GM23338 (cell line): ENCODE measurements around the gene CACNA1D.

Source experiments
- CREB1 ChIP-seq: fragments of 250-450 bp; sonication (Bioruptor Pico); IDR thresholded peaks from 2 replicates; pipeline ENCODE4 v1.5.0; 2020; ENCODE audit warnings: low read depth, mild to moderate bottlenecking, moderate library complexity
- EZH2 ChIP-seq: fragments of 200-600 bp; sonication (generic); IDR thresholded peaks from one replicate; pipeline ENCODE4 v1.8.0; 2017; ENCODE audit warnings: antibody characterized with exemption, mild to moderate bottlenecking, low read depth; ENCODE audit not compliant: unreplicated experiment
- EZH2phosphoT487 ChIP-seq: fragments of 200-600 bp; sonication (generic); IDR thresholded peaks from one replicate; pipeline ENCODE4 v1.8.1; 2018; ENCODE audit warnings: antibody characterized with exemption; ENCODE audit not compliant: unreplicated experiment
- JUNB ChIP-seq: IDR thresholded peaks from one replicate; pipeline ENCODE4 v1.6.1; 2016; ENCODE audit warnings: antibody characterized with exemption; ENCODE audit not compliant: unreplicated experiment
- NANOG ChIP-seq: IDR thresholded peaks from 2 replicates; pipeline ENCODE4 v1.6.1; 2016; ENCODE audit warnings: antibody characterized with exemption, borderline replicate concordance
- POLR2AphosphoS5 ChIP-seq: IDR thresholded peaks from 2 replicates; pipeline ENCODE4 v1.6.1; 2016; ENCODE audit warnings: antibody characterized with exemption, low read depth
- STAT1 ChIP-seq: IDR thresholded peaks from one replicate; pipeline ENCODE4 v1.6.1; 2016; ENCODE audit warnings: antibody characterized with exemption; ENCODE audit not compliant: unreplicated experiment
- ZNF114 ChIP-seq: fragments of 250-450 bp; sonication (Bioruptor Pico); IDR thresholded peaks from 2 replicates; pipeline ENCODE4 v1.5.0; 2020; ENCODE audit warnings: mild to moderate bottlenecking, moderate library complexity
- ZNF331 ChIP-seq: fragments of 250-450 bp; sonication (Bioruptor Pico); IDR thresholded peaks from 2 replicates; pipeline ENCODE4 v1.5.0; 2020; ENCODE audit warnings: low read depth, mild to moderate bottlenecking, moderate library complexity
- TF ChIP-seq, protein P1 (sequence below): IDR thresholded peaks from 2 replicates; pipeline ENCODE4 v1.6.1; 2016; ENCODE audit warnings: antibody characterized with exemption
- TF ChIP-seq, protein P2 (sequence below), 2 experiments: fragments of 200-600 bp in 1 of 2; sonication (generic) in 1 of 2; conservative IDR thresholded peaks; 2 replicates each; pipeline versions ENCODE4 v1.5.1 to v1.6.1; 2016 to 2017; ENCODE audit warnings: antibody characterized with exemption in 2 of 2, low read depth in 2 of 2, mild to moderate bottlenecking in 2 of 2, moderate library complexity in 1 of 2
- TF ChIP-seq, protein P3 (sequence below): IDR thresholded peaks from one replicate; pipeline ENCODE4 v1.6.1; 2018; ENCODE audit warnings: antibody characterized with exemption; ENCODE audit not compliant: unreplicated experiment
- TF ChIP-seq, protein P4 (sequence below): fragments of 250-450 bp; sonication (Bioruptor Pico); IDR thresholded peaks from 2 replicates; pipeline ENCODE4 v1.5.0; 2020; ENCODE audit warnings: mild to moderate bottlenecking, moderate library complexity

DNA sequence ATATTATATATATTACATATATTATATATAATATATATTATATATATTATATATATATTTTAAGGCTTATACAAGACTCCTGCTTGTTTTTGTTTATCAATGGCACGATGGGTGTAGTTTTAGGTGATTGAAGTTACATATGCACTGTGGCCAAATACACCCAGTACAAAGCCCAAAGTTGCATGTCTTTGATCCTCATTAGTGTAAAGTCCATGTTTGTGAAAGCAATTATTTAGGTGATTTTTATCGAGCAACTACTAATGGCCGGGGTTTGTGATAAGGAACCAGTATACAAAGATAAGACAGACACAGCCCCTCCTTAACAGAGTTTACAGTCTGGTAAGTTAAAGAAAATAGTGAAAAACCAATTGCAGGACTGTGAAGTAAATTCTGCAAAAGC is 197.5 kb downstream of the CACNA1D start:
- TF ChIP-seq EZH2phosphoT487 (no peak), JUNB (no peak), POLR2AphosphoS5 (no peak), EZH2 (no peak), STAT1 (no peak), CREB1 (CRISPR knock-in tag) (no peak), ZNF114 (CRISPR knock-in tag) (no peak), NANOG (no peak), ZNF331 (CRISPR knock-in tag) (no peak)
- TF ChIP-seq, protein P1, sequence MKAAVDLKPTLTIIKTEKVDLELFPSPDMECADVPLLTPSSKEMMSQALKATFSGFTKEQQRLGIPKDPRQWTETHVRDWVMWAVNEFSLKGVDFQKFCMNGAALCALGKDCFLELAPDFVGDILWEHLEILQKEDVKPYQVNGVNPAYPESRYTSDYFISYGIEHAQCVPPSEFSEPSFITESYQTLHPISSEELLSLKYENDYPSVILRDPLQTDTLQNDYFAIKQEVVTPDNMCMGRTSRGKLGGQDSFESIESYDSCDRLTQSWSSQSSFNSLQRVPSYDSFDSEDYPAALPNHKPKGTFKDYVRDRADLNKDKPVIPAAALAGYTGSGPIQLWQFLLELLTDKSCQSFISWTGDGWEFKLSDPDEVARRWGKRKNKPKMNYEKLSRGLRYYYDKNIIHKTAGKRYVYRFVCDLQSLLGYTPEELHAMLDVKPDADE: no peak
- TF ChIP-seq, protein P2, sequence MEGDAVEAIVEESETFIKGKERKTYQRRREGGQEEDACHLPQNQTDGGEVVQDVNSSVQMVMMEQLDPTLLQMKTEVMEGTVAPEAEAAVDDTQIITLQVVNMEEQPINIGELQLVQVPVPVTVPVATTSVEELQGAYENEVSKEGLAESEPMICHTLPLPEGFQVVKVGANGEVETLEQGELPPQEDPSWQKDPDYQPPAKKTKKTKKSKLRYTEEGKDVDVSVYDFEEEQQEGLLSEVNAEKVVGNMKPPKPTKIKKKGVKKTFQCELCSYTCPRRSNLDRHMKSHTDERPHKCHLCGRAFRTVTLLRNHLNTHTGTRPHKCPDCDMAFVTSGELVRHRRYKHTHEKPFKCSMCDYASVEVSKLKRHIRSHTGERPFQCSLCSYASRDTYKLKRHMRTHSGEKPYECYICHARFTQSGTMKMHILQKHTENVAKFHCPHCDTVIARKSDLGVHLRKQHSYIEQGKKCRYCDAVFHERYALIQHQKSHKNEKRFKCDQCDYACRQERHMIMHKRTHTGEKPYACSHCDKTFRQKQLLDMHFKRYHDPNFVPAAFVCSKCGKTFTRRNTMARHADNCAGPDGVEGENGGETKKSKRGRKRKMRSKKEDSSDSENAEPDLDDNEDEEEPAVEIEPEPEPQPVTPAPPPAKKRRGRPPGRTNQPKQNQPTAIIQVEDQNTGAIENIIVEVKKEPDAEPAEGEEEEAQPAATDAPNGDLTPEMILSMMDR (conservative IDR thresholded peaks at IDR 0.05; ENCODE audit: low read depth in 2 of 2): no peak
- TF ChIP-seq, protein P3, sequence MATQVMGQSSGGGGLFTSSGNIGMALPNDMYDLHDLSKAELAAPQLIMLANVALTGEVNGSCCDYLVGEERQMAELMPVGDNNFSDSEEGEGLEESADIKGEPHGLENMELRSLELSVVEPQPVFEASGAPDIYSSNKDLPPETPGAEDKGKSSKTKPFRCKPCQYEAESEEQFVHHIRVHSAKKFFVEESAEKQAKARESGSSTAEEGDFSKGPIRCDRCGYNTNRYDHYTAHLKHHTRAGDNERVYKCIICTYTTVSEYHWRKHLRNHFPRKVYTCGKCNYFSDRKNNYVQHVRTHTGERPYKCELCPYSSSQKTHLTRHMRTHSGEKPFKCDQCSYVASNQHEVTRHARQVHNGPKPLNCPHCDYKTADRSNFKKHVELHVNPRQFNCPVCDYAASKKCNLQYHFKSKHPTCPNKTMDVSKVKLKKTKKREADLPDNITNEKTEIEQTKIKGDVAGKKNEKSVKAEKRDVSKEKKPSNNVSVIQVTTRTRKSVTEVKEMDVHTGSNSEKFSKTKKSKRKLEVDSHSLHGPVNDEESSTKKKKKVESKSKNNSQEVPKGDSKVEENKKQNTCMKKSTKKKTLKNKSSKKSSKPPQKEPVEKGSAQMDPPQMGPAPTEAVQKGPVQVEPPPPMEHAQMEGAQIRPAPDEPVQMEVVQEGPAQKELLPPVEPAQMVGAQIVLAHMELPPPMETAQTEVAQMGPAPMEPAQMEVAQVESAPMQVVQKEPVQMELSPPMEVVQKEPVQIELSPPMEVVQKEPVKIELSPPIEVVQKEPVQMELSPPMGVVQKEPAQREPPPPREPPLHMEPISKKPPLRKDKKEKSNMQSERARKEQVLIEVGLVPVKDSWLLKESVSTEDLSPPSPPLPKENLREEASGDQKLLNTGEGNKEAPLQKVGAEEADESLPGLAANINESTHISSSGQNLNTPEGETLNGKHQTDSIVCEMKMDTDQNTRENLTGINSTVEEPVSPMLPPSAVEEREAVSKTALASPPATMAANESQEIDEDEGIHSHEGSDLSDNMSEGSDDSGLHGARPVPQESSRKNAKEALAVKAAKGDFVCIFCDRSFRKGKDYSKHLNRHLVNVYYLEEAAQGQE: no peak
- TF ChIP-seq, protein P4, sequence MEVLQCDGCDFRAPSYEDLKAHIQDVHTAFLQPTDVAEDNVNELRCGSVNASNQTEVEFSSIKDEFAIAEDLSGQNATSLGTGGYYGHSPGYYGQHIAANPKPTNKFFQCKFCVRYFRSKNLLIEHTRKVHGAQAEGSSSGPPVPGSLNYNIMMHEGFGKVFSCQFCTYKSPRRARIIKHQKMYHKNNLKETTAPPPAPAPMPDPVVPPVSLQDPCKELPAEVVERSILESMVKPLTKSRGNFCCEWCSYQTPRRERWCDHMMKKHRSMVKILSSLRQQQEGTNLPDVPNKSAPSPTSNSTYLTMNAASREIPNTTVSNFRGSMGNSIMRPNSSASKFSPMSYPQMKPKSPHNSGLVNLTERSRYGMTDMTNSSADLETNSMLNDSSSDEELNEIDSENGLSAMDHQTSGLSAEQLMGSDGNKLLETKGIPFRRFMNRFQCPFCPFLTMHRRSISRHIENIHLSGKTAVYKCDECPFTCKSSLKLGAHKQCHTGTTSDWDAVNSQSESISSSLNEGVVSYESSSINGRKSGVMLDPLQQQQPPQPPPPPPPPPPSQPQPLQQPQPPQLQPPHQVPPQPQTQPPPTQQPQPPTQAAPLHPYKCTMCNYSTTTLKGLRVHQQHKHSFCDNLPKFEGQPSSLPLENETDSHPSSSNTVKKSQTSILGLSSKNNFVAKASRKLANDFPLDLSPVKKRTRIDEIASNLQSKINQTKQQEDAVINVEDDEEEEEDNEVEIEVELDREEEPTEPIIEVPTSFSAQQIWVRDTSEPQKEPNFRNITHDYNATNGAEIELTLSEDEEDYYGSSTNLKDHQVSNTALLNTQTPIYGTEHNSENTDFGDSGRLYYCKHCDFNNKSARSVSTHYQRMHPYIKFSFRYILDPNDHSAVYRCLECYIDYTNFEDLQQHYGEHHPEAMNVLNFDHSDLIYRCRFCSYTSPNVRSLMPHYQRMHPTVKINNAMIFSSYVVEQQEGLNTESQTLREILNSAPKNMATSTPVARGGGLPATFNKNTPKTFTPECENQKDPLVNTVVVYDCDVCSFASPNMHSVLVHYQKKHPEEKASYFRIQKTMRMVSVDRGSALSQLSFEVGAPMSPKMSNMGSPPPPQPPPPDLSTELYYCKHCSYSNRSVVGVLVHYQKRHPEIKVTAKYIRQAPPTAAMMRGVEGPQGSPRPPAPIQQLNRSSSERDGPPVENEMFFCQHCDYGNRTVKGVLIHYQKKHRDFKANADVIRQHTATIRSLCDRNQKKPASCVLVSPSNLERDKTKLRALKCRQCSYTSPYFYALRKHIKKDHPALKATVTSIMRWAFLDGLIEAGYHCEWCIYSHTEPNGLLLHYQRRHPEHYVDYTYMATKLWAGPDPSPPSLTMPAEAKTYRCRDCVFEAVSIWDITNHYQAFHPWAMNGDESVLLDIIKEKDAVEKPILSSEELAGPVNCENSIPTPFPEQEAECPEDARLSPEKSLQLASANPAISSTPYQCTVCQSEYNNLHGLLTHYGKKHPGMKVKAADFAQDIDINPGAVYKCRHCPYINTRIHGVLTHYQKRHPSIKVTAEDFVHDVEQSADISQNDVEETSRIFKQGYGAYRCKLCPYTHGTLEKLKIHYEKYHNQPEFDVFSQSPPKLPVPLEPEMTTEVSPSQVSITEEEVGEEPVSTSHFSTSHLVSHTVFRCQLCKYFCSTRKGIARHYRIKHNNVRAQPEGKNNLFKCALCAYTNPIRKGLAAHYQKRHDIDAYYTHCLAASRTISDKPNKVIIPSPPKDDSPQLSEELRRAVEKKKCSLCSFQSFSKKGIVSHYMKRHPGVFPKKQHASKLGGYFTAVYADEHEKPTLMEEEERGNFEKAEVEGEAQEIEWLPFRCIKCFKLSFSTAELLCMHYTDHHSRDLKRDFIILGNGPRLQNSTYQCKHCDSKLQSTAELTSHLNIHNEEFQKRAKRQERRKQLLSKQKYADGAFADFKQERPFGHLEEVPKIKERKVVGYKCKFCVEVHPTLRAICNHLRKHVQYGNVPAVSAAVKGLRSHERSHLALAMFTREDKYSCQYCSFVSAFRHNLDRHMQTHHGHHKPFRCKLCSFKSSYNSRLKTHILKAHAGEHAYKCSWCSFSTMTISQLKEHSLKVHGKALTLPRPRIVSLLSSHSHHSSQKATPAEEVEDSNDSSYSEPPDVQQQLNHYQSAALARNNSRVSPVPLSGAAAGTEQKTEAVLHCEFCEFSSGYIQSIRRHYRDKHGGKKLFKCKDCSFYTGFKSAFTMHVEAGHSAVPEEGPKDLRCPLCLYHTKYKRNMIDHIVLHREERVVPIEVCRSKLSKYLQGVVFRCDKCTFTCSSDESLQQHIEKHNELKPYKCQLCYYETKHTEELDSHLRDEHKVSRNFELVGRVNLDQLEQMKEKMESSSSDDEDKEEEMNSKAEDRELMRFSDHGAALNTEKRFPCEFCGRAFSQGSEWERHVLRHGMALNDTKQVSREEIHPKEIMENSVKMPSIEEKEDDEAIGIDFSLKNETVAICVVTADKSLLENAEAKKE (CRISPR knock-in tag): no peak
